Smooth muscle cell of trachea (primary cell): ENCODE results near the gene CDK12. TPM values are rescaled to one million over a fixed set of nuclear protein-coding genes. Genes with fewer than 3 reads are reported as not detected.

Experiments used
- total RNA-seq: library from RNA; depleted of rRNA; stranded (reverse); fragments of >200 nt; gene quantifications from 2 replicates; pipeline ENCODE4 v1.2.1, GENCODE V29; 2014

Gene CDK12
- total RNA-seq, result 25.8 and 30.5 TPM in 2 replicates

GRCh38 chr17:39461113-39461925 is at the start of gene CDK12:
TSS of gene CDK12 (plus strand) at chr17:39461486. CDS start at chr17:39462072, 586 bp downstream.

GRCh38 chr17:39450847-39451581 is 10.3 kb upstream of the CDK12 start, which contains the start of gene MED1:
TSS of gene MED1 (minus strand) at chr17:39451263. CDS start at chr17:39451062, 201 bp downstream.

Other genes with a start within 250 kb of the CDK12 start
- not detected in 2 replicates for gene STAC2, start 235.5 kb upstream of the CDK12 start, total RNA-seq
- gene FBXL20, start 59.9 kb upstream of the CDK12 start, total RNA-seq, result 11.4 and 13.5 TPM in 2 replicates
- 23.2 and 23.7 TPM in 2 replicates for gene MED1, start 10.2 kb upstream of the CDK12 start, total RNA-seq
- gene NEUROD2, start 146.4 kb downstream of the CDK12 start, total RNA-seq, result not detected in 2 replicates
- gene PPP1R1B, start 165.5 kb downstream of the CDK12 start, total RNA-seq, result 0.66 TPM in 1 of 2 replicates, not detected in the other
- 32.3 and 52.9 TPM in 2 replicates for gene STARD3, start 175.7 kb downstream of the CDK12 start, total RNA-seq
- gene TCAP, start 203.9 kb downstream of the CDK12 start, total RNA-seq, result 0.29 and 0.50 TPM in 2 replicates
- 0.17 TPM in 1 of 2 replicates, not detected in the other for gene PNMT, start 207.0 kb downstream of the CDK12 start, total RNA-seq
- gene PGAP3, start 226.6 kb downstream of the CDK12 start, total RNA-seq, result 13.2 and 20.2 TPM in 2 replicates
- 37.1 and 50.3 TPM in 2 replicates for gene ERBB2, start 238.6 kb downstream of the CDK12 start, total RNA-seq